Activated CD8-positive, alpha-beta T cell treated with anti-CD3 and anti-CD28 coated beads for 36 hours (primary cell): ENCODE results near the gene ARHGAP42. TPM values are rescaled to one million over a fixed set of nuclear protein-coding genes. Genes with fewer than 3 reads are reported as not detected.

Experiments used
- ATAC-seq: fragments of 200-7000 bp; cut with Tn5 transposase; one replicate; pipeline ENCODE4 v1.10.0; 2021; ENCODE audit warnings: mild to moderate bottlenecking, moderate library complexity
- CTCF ChIA-PET: fragments of 350-600 bp; sonication (Branson Sonifier 250); formaldehyde crosslinking; loops from one replicate; lab custom pipeline; 2021; ENCODE audit warnings: antibody characterized with exemption; lab: Charles Lee
- POLR2A ChIA-PET: fragments of 350-600 bp; sonication (Branson Sonifier 250); formaldehyde crosslinking; loops from one replicate; lab custom pipeline; 2021; ENCODE audit warnings: antibody characterized with exemption; lab: Charles Lee
- DNase-seq: peaks from one replicate; pipeline ENCODE4 v3.0.0-alpha.2; 2020
- H3K27ac Mint-ChIP-seq: one replicate; pipeline ENCODE4 v1.8.0; 2021; ENCODE audit warnings: mild to moderate bottlenecking, mixed read lengths
- H3K27me3 Mint-ChIP-seq: one replicate; pipeline ENCODE4 v1.8.0; 2021; ENCODE audit warnings: mixed read lengths
- H3K36me3 Mint-ChIP-seq: one replicate; pipeline ENCODE4 v1.8.0; 2021; ENCODE audit warnings: low read depth, mixed read lengths
- H3K4me1 Mint-ChIP-seq: one replicate; pipeline ENCODE4 v1.8.0; 2021; ENCODE audit warnings: low read depth, mixed read lengths
- H3K4me3 Mint-ChIP-seq: one replicate; pipeline ENCODE4 v1.8.0; 2021; ENCODE audit warnings: mild to moderate bottlenecking, moderate library complexity, mixed read lengths
- H3K9me3 Mint-ChIP-seq: one replicate; pipeline ENCODE4 v1.8.0; 2021; ENCODE audit warnings: mixed read lengths
- intact Hi-C: fragments of 100-400 bp; cut with micrococcal nuclease; formaldehyde crosslinking; loops from one replicate; pipeline ENCODE4 v1.10.0; 2022
- total RNA-seq, 2 experiments: library from RNA; stranded (reverse); gene quantifications; one replicate each; pipeline ENCODE4 v1.2.3, GENCODE V29; 2021
- TF ChIP-seq, protein P1 (sequence below): fragments of 200-600 bp; IDR thresholded peaks from one replicate; pipeline ENCODE4 v1.8.0; 2022; ENCODE audit warnings: antibody characterized with exemption, mild to moderate bottlenecking

The ARHGAP42 gene
- total RNA-seq, 2 experiments from 2014 or later: 0.20 to 0.41 TPM

DNA sequence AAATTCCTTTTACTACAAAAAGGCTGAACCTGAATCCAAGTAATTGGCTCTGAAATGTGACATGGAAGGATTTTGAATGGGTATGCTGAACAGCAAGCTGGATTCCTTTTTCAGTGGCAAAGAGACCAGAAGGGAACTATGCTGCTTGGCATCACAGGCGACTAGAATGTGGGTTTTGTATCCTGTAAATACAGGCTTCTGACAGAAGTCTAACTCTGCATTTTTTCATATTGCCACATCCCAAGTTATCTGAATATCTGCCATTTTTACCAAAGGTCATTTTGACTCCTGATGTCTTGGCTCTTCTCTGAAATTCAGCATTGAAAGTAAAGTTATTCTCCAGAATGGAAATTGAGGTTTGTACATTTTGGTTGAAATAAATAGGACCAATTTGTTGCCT lies 145.7 kb downstream of the ARHGAP42 start:
- Mint-ChIP-seq H3K27me3 (no peaks in the 10 kb centered on the region), H3K9me3 (no peaks in the 10 kb centered on the region), H3K27ac (no peak overlapping the region), H3K36me3 (no peaks in the 10 kb centered on the region), H3K4me3 (no peak overlapping the region), H3K4me1 (no peaks in the 10 kb centered on the region)
- TF ChIP-seq, protein P1, sequence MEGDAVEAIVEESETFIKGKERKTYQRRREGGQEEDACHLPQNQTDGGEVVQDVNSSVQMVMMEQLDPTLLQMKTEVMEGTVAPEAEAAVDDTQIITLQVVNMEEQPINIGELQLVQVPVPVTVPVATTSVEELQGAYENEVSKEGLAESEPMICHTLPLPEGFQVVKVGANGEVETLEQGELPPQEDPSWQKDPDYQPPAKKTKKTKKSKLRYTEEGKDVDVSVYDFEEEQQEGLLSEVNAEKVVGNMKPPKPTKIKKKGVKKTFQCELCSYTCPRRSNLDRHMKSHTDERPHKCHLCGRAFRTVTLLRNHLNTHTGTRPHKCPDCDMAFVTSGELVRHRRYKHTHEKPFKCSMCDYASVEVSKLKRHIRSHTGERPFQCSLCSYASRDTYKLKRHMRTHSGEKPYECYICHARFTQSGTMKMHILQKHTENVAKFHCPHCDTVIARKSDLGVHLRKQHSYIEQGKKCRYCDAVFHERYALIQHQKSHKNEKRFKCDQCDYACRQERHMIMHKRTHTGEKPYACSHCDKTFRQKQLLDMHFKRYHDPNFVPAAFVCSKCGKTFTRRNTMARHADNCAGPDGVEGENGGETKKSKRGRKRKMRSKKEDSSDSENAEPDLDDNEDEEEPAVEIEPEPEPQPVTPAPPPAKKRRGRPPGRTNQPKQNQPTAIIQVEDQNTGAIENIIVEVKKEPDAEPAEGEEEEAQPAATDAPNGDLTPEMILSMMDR: no peak
- ATAC-seq (no peak), DNase-seq (no peak)
- ChIA-PET CTCF (no interaction called here), POLR2A (no interaction called here)
- intact Hi-C loops: no loop called here

DNA sequence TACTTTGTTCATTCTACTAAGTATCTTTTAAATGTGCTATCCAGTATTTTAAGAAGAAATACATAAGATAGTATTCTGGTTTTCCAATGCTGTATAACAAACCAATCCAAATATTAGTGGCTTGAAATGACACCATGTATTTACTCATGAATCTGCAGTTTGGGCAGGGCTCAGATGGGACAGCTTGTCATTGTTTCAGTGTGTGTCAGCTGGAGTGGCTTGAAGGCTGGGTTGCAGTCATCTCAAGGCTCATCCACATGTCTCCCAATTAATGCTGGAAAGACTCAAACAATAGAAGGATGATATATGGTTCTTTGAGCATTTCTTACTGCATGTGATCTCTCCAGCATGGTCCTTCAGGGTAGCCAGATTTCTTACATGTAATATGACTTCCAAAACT lies 146.2 kb downstream of the ARHGAP42 start:
- DNase-seq: no peak
- TF ChIP-seq, protein P1: no peak
- CTCF ChIA-PET: no interaction called here
- no peak for ATAC-seq
- Mint-ChIP-seq H3K27me3 (no peaks in the 10 kb centered on the region), H3K27ac (no peak overlapping the region), H3K4me1 (no peaks in the 10 kb centered on the region), H3K4me3 (no peak overlapping the region), H3K9me3 (peaks cover 1% of the 10 kb centered on the region), H3K36me3 (no peaks in the 10 kb centered on the region)
- intact Hi-C loops: no loop called here
- POLR2A ChIA-PET: no interaction called here

DNA sequence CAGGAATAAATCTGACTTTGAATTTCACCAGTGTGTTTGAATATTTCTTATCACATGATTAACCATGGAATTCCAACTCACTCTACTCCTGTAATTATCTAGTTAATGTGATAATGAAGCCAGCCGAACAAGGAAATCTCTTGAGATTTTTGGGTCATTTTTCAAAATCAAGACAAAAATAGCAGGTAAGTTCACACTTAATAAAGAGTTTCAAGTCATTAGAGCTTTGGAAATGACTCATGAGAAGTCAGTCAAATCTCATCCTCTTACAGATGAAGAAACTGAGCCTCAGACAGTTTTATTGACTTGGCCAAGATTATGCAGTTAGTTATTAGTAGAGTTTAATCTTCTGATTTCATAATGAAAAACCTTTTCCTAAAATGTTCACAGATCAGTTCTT lies 148.8 kb downstream of the ARHGAP42 start:
- DNase-seq (no peak), ATAC-seq (no peak)
- intact Hi-C loops: no loop called here
- Mint-ChIP-seq H3K9me3 (peaks cover 1% of the 10 kb centered on the region), H3K27ac (no peak overlapping the region), H3K36me3 (no peaks in the 10 kb centered on the region), H3K4me3 (no peak overlapping the region), H3K27me3 (no peaks in the 10 kb centered on the region), H3K4me1 (no peaks in the 10 kb centered on the region)
- ChIA-PET POLR2A (no interaction called here), CTCF (no interaction called here)
- TF ChIP-seq, protein P1: no peak

DNA sequence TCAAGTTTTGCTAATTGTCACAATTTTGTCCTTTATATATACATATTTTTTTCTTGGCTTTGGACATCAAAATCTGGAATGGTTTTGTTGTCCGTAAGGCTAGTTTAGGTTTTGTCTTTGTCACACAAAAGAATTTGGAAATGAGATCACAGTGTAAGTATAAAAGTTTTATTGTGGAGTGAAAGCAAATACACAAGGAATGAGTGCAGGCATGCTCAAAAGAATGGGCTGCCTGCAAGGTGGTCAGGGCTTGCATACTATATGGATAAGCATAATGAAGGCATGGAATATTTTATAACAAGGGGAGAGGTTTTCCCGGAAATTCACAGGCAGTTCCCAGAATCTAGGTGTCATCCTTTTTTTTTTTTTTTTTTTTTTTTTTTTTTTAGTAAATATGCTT lies 150.2 kb downstream of the ARHGAP42 start:
- DNase-seq (no peak), ATAC-seq (no peak)
- H3K27ac Mint-ChIP-seq: no peak overlapping the region
- no peaks in the 10 kb centered on the region for H3K4me1 Mint-ChIP-seq
- H3K4me3 Mint-ChIP-seq: no peak overlapping the region
- POLR2A ChIA-PET: no interaction called here
- TF ChIP-seq, protein P1: no peak
- peaks cover 1% of the 10 kb centered on the region for H3K9me3 Mint-ChIP-seq
- no peaks in the 10 kb centered on the region for H3K36me3 Mint-ChIP-seq
- CTCF ChIA-PET: no interaction called here
- no peaks in the 10 kb centered on the region for H3K27me3 Mint-ChIP-seq
- intact Hi-C loops: no loop called here

DNA sequence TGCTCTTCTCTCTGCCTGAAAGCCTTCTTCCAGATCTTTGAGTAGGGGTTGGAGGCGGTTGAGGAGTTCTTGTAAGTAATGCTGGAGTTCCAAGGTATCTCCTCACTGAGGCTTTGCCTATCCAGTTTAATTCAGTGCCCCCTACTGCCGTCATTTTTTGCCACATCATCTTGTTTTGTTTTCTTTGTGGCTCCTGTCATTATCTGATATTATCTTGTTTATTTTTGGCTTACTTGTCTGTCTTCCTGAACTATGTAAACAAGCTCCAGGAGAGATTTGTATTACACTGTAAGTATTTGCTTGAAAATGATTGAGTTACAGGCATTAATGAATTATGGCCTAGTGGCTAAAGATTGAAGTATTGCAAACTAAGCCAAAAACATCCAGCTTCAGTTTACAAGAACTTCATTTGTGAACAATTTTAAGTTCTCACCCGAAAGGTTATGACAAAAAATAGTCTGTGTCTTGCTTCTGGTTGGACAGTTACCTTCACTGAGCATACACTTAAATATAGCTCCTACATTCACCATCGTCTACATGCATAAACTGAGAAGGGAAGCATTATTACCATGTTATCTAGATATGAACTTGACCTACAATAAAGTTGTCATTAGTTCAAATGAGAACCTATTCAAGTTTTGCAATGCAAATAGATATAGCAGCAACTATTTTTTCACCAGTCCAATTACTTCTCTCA lies 154.8 kb downstream of the ARHGAP42 start:
- Mint-ChIP-seq H3K27ac (no peak overlapping the region), H3K27me3 (no peaks in the 10 kb centered on the region), H3K36me3 (no peaks in the 10 kb centered on the region), H3K9me3 (peaks cover 5% of the 10 kb centered on the region), H3K4me3 (no peak overlapping the region), H3K4me1 (no peaks in the 10 kb centered on the region)
- DNase-seq (no peak), ATAC-seq (no peak)
- ChIA-PET CTCF (no interaction called here), POLR2A (no interaction called here)
- intact Hi-C loops: no loop called here
- TF ChIP-seq, protein P1: no peak
